Endothelial cell (in vitro differentiated cells): Measurements from ENCODE around the gene PROX1. TPM values are rescaled to one million over a fixed set of nuclear protein-coding genes. Genes with fewer than 3 reads are reported as not detected.

ENCODE experiments used
- DNase-seq: peaks from one replicate; pipeline ENCODE4 v3.0.0; 2021; ENCODE audit warnings: low spot score
- H3K27ac Mint-ChIP-seq: one replicate; pipeline ENCODE4 v1.8.0; 2021; ENCODE audit warnings: mixed read lengths, inconsistent platforms; ENCODE audit not compliant: unreplicated experiment
- H3K27me3 Mint-ChIP-seq: one replicate; pipeline ENCODE4 v1.8.0; 2021; ENCODE audit warnings: mild to moderate bottlenecking, moderate library complexity, mixed read lengths, inconsistent platforms; ENCODE audit not compliant: unreplicated experiment
- H3K36me3 Mint-ChIP-seq: one replicate; pipeline ENCODE4 v1.8.0; 2021; ENCODE audit warnings: mild to moderate bottlenecking, low read depth, mixed read lengths, inconsistent platforms; ENCODE audit not compliant: unreplicated experiment
- H3K4me1 Mint-ChIP-seq: one replicate; pipeline ENCODE4 v1.8.0; 2021; ENCODE audit warnings: mild to moderate bottlenecking, mixed read lengths, inconsistent platforms; ENCODE audit not compliant: unreplicated experiment
- H3K4me3 Mint-ChIP-seq: one replicate; pipeline ENCODE4 v1.8.0; 2021; ENCODE audit warnings: mild to moderate bottlenecking, mixed read lengths, inconsistent platforms; ENCODE audit not compliant: unreplicated experiment
- H3K9me3 Mint-ChIP-seq: one replicate; pipeline ENCODE4 v1.8.0; 2021; ENCODE audit warnings: mixed read lengths, inconsistent platforms; ENCODE audit not compliant: unreplicated experiment
- total RNA-seq: library from RNA; stranded (reverse); fragmentation: NEBNext Ultra II Directional; extraction: Animal tissue kit (Norgen Biotek cat#: 25700); gene quantifications from one replicate; pipeline ENCODE4 v1.2.1, GENCODE V29; 2021; ENCODE audit not compliant: unreplicated experiment
- TF ChIP-seq, protein P1 (sequence below): fragments of 200-600 bp; sonication (generic); IDR thresholded peaks from one replicate; pipeline ENCODE4 v1.5.0; 2021; ENCODE audit warnings: antibody characterized with exemption; ENCODE audit not compliant: unreplicated experiment

PROX1 gene
- total RNA-seq, 1 donor from 2014 or later: 7.2 TPM

DNA sequence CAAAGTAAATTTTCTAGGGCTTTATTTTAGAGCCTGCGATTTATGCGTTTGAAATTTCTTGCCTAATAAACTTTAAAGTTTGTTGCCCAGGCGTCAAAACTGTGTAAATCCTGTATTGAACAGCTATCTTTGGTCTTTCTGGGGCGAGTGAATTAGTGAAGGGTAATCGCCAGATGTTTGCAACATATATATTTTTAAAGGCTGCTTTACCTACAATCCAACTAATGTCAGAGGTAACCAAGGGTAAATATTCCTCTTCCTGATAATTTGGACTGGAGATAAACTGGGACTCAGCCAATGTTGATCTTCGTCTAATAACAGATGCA is 885 bp upstream of the PROX1 start:
- no peak overlapping the region for H3K27ac Mint-ChIP-seq
- H3K4me1 Mint-ChIP-seq: peaks cover 53% of the 10 kb centered on the region
- no peaks in the 10 kb centered on the region for H3K9me3 Mint-ChIP-seq
- H3K4me3 Mint-ChIP-seq: peak overlapping the region; percentile 86
- no peak for DNase-seq
- H3K36me3 Mint-ChIP-seq: peaks cover 4% of the 10 kb centered on the region
- TF ChIP-seq, protein P1, sequence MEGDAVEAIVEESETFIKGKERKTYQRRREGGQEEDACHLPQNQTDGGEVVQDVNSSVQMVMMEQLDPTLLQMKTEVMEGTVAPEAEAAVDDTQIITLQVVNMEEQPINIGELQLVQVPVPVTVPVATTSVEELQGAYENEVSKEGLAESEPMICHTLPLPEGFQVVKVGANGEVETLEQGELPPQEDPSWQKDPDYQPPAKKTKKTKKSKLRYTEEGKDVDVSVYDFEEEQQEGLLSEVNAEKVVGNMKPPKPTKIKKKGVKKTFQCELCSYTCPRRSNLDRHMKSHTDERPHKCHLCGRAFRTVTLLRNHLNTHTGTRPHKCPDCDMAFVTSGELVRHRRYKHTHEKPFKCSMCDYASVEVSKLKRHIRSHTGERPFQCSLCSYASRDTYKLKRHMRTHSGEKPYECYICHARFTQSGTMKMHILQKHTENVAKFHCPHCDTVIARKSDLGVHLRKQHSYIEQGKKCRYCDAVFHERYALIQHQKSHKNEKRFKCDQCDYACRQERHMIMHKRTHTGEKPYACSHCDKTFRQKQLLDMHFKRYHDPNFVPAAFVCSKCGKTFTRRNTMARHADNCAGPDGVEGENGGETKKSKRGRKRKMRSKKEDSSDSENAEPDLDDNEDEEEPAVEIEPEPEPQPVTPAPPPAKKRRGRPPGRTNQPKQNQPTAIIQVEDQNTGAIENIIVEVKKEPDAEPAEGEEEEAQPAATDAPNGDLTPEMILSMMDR: no peak
- peaks cover 24% of the 10 kb centered on the region for H3K27me3 Mint-ChIP-seq

- Mint-ChIP-seq H3K36me3 (no peaks in the 10 kb centered on the region), H3K9me3 (no peaks in the 10 kb centered on the region), H3K27ac (peak overlapping the region; percentile 92), H3K4me3 (peak overlapping the region; percentile 98), H3K27me3 (peaks cover 18% of the 10 kb centered on the region), H3K4me1 (peaks cover 48% of the 10 kb centered on the region)
- TF ChIP-seq, protein P1: no peak
- DNase-seq: peak; percentile 79
Measured at GRCh38 chr1:213987422-213987926, 299 bp upstream of the PROX1 start.

- DNase-seq: no peak
- Mint-ChIP-seq H3K9me3 (no peaks in the 10 kb centered on the region), H3K36me3 (no peaks in the 10 kb centered on the region), H3K27ac (peak overlapping the region; percentile 92), H3K4me1 (peaks cover 45% of the 10 kb centered on the region), H3K27me3 (peaks cover 15% of the 10 kb centered on the region), H3K4me3 (peak overlapping the region; percentile 98)
- TF ChIP-seq, protein P1: no peak
Measured at GRCh38 chr1:213988507-213989001, 781 bp downstream of the PROX1 start.

- Mint-ChIP-seq H3K9me3 (no peaks in the 10 kb centered on the region), H3K4me1 (peaks cover 40% of the 10 kb centered on the region), H3K4me3 (peak overlapping the region; percentile 98), H3K36me3 (no peaks in the 10 kb centered on the region), H3K27me3 (peaks cover 15% of the 10 kb centered on the region), H3K27ac (peak overlapping the region; percentile 92)
- TF ChIP-seq, protein P1: no peak
- no peak for DNase-seq
Measured at GRCh38 chr1:213989002-213989855, 1.5 kb downstream of the PROX1 start.

- peaks cover 16% of the 10 kb centered on the region for H3K36me3 Mint-ChIP-seq
- H3K4me1 Mint-ChIP-seq: peaks cover 10% of the 10 kb centered on the region
- TF ChIP-seq, protein P1: no peak
- DNase-seq: no peak
- no peak overlapping the region for H3K27ac Mint-ChIP-seq
- no peaks in the 10 kb centered on the region for H3K9me3 Mint-ChIP-seq
- peaks cover 11% of the 10 kb centered on the region for H3K27me3 Mint-ChIP-seq
- H3K4me3 Mint-ChIP-seq: no peak overlapping the region
Measured at GRCh38 chr1:213993929-213994328, 6.2 kb downstream of the PROX1 start.
